HepG2 (cell line): Measurements from ENCODE around the gene VIT. TPM values are rescaled to one million over a fixed set of nuclear protein-coding genes. Genes with fewer than 3 reads are reported as not detected.

Experiments
- AHDC1 ChIP-seq: sonication (generic); formaldehyde crosslinking; IDR thresholded peaks from 2 replicates; pipeline ENCODE4 v1.5.1; 2020; ENCODE audit warnings: mild to moderate bottlenecking, missing genetic modification reagents, borderline replicate concordance
- ATF6 ChIP-seq: sonication (generic); formaldehyde crosslinking; conservative IDR thresholded peaks from 2 replicates; pipeline ENCODE4 v1.4.0; 2020; ENCODE audit warnings: missing genetic modification reagents
- BCL6 ChIP-seq: IDR thresholded peaks from 2 replicates; pipeline ENCODE4 v1.6.1; 2016; ENCODE audit warnings: missing genetic modification reagents, missing compliant biosample characterization
- BCLAF1 ChIP-seq: fragments of 450-650 bp; IDR thresholded peaks from 2 replicates; pipeline ENCODE4 v1.6.1; 2017; ENCODE audit warnings: mild to moderate bottlenecking
- CREM ChIP-seq, 2 experiments: sonication (generic) in 1 of 2; formaldehyde crosslinking in 1 of 2; IDR thresholded peaks; 2 replicates each; pipeline versions ENCODE4 v1.4.0 to v1.6.1; 2016 to 2020; ENCODE audit warnings: antibody characterized with exemption in 1 of 2, mild to moderate bottlenecking in 1 of 2, missing genetic modification reagents in 1 of 2
- FUBP1 ChIP-seq: sonication (generic); formaldehyde crosslinking; IDR thresholded peaks from 2 replicates; pipeline ENCODE4 v1.5.1; 2020; ENCODE audit warnings: missing genetic modification reagents, mild to moderate bottlenecking, borderline replicate concordance
- NFE2 ChIP-seq: sonication (generic); formaldehyde crosslinking; IDR thresholded peaks from 2 replicates; pipeline ENCODE4 v1.4.0; 2020; ENCODE audit warnings: missing genetic modification reagents
- PCBP1 ChIP-seq: fragments of 200-400 bp; formaldehyde crosslinking; IDR thresholded peaks from 2 replicates; pipeline ENCODE4 v1.6.1; 2017; ENCODE audit warnings: mild to moderate bottlenecking, low read depth, low read length, borderline replicate concordance
- RFX1 ChIP-seq: fragments of 450-650 bp; IDR thresholded peaks from 2 replicates; pipeline ENCODE4 v1.6.1; 2017
- ZMYM4 ChIP-seq: sonication (generic); formaldehyde crosslinking; IDR thresholded peaks from 2 replicates; pipeline ENCODE4 v1.8.1; 2023; ENCODE audit warnings: mild to moderate bottlenecking, missing genetic modification reagents
- ZNF280D ChIP-seq: sonication (generic); formaldehyde crosslinking; IDR thresholded peaks from 2 replicates; pipeline ENCODE4 v1.5.1; 2020; ENCODE audit warnings: mild to moderate bottlenecking, missing genetic modification reagents
- ZNF557 ChIP-seq: sonication (generic); formaldehyde crosslinking; IDR thresholded peaks from 2 replicates; pipeline ENCODE4 v1.4.0; 2020; ENCODE audit warnings: missing genetic modification reagents
- ZSCAN21 ChIP-seq: sonication (generic); formaldehyde crosslinking; IDR thresholded peaks from 2 replicates; pipeline ENCODE4 v1.8.0; 2022; ENCODE audit warnings: mild to moderate bottlenecking, missing genetic modification reagents, moderate library complexity, borderline replicate concordance
- ZSCAN22 ChIP-seq: sonication (generic); formaldehyde crosslinking; IDR thresholded peaks from 2 replicates; pipeline ENCODE4 v1.4.0; 2020; ENCODE audit warnings: mild to moderate bottlenecking, missing genetic modification reagents
- polyA plus RNA-seq, 8 experiments: library from polyadenylated mRNA; depleted of rRNA in 3 of 8; stranded (reverse) in 7 of 8; unstranded in 1 of 8; fragments of >200 nt; fragmentation: Illumina TruSeq in 4 of 8; extraction: Trizol in 4 of 8; gene quantifications; 2 replicates each; pipeline versions ENCODE4 v1.2.1 to v1.2.3, GENCODE V29; 2011 to 2016; ENCODE audit warnings: low read depth in 4 of 8, missing spikeins in 1 of 8, mixed read lengths in 1 of 8; ENCODE audit not compliant: insufficient read depth in 1 of 8
- total RNA-seq, 5 experiments: library from RNA; depleted of rRNA; stranded (reverse); fragments of >200 nt; fragmentation: Illumina TruSeq; extraction: Trizol; gene quantifications; 2 replicates each; pipeline ENCODE4 v1.2.3, GENCODE V29; 2016; ENCODE audit warnings: low read depth in 1 of 5

Gene VIT
- total and polyA plus RNA-seq, 2 of the 13 experiments (the other 11 are each of a cell fraction or from before 2014, with no cell fraction given): not detected

GRCh38 chr2:36754578-36754977, 58.1 kb downstream of the VIT start (continued):
- TF ChIP-seq ATF6 (CRISPR knock-in tag) (no peak), ZSCAN22 (CRISPR knock-in tag) (peak; percentile 89), FUBP1 (CRISPR knock-in tag) (no peak), NFE2 (CRISPR knock-in tag) (no peak), AHDC1 (CRISPR knock-in tag) (0 out of 2 replicates have a peak, but pooled peaks have one; percentile 47), ZMYM4 (CRISPR knock-in tag) (peak; percentile 87), RFX1 (no peak), ZSCAN21 (CRISPR knock-in tag) (no peak), CREM (IDR thresholded peaks at IDR 0.05) (peak; percentile 39; the same call in 1 of the 2 replicates), CREM (CRISPR knock-in tag; IDR thresholded peaks at IDR 0.05) (no peak), PCBP1 (no peak), BCL6 (no peak), ZNF557 (no peak), BCLAF1 (no peak), ZNF280D (CRISPR knock-in tag) (0 out of 2 replicates have a peak, but pooled peaks have one; percentile 47)
